ENCODE results near the gene HES1. TPM values are rescaled to one million over a fixed set of nuclear protein-coding genes. Genes with fewer than 3 reads are reported as not detected.

Gene HES1
- polyA plus RNA-seq, 10 donors = 17.2 to 37.7 (median 27.2) TPM

- no peak for DNase-seq
Measured at GRCh38 chr3:194164861-194165260, 28.9 kb downstream of the HES1 start.

- no peak for DNase-seq
Measured at GRCh38 chr3:194165271-194166018, 29.5 kb downstream of the HES1 start.

- DNase-seq = peak in 2 of 3 donors; percentile 47 to 79
Measured at GRCh38 chr3:194166682-194167479, 30.9 kb downstream of the HES1 start.

- DNase-seq = no peak
Measured at GRCh38 chr3:194167480-194168282, 31.7 kb downstream of the HES1 start.

- no peak for DNase-seq
Measured at GRCh38 chr3:194168994-194169393, 33.0 kb downstream of the HES1 start.

- DNase-seq = no peak
Measured at GRCh38 chr3:194169595-194169994, 33.6 kb downstream of the HES1 start.

- no peak for DNase-seq
Measured at GRCh38 chr3:194170793-194171192, 34.8 kb downstream of the HES1 start.

GRCh38 chr3:194174406-194174805 lies 38.5 kb downstream of the HES1 start:
- no peak for DNase-seq

- no peak for DNase-seq
Measured at GRCh38 chr3:194174980-194175379, 39.0 kb downstream of the HES1 start.

GRCh38 chr3:194176274-194176991 lies 40.5 kb downstream of the HES1 start:
- DNase-seq = peak in 1 of 3 donors; percentile 68

- peak in 1 of 3 donors; percentile 28 for DNase-seq
Measured at GRCh38 chr3:194177141-194177540, 41.2 kb downstream of the HES1 start.

GRCh38 chr3:194178128-194178527 lies 42.2 kb downstream of the HES1 start:
- DNase-seq = no peak

- DNase-seq = no peak
Measured at GRCh38 chr3:194178669-194179068, 42.7 kb downstream of the HES1 start.

- no peak for DNase-seq
Measured at GRCh38 chr3:194180570-194180969, 44.6 kb downstream of the HES1 start.

GRCh38 chr3:194181612-194182529 lies 45.9 kb downstream of the HES1 start:
- no peak for DNase-seq

- no peak for DNase-seq
Measured at GRCh38 chr3:194183271-194183670, 47.3 kb downstream of the HES1 start.

- DNase-seq = peak in 1 of 3 donors; percentile 45
Measured at GRCh38 chr3:194184265-194184751, 48.4 kb downstream of the HES1 start.

GRCh38 chr3:194184801-194185200 lies 48.9 kb downstream of the HES1 start:
- peak in 1 of 3 donors; percentile 32 for DNase-seq

- DNase-seq = no peak
Measured at GRCh38 chr3:194185221-194185620, 49.3 kb downstream of the HES1 start.

All from muscle of back (tissue), 11 donors.